Measurements from ENCODE around the gene CD5L.

The CD5L gene

GRCh38 chr1:157806431-157807149, 35.0 kb downstream of the CD5L start:
- DNase-seq, result no peak

DNA sequence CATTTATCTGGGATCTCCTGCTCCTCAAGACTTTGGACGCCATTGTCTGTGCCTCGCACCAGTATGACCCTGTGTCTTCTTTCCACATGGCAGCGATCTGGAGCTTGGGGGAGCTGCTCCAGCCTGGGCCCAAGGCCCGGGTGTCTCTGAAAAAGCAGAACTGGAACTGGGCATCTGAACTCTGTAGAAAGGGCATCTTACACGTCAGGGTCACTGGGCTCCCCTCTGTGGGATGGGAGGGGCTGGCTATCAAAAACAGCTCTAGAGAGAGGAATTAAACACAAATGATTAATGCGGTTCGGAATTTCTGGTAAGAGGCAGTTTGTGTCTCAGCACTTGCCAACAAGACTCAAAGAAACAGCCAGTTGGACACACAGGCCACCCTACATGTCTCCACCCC, 37.8 kb downstream of the CD5L start:
- no peak for DNase-seq

DNA sequence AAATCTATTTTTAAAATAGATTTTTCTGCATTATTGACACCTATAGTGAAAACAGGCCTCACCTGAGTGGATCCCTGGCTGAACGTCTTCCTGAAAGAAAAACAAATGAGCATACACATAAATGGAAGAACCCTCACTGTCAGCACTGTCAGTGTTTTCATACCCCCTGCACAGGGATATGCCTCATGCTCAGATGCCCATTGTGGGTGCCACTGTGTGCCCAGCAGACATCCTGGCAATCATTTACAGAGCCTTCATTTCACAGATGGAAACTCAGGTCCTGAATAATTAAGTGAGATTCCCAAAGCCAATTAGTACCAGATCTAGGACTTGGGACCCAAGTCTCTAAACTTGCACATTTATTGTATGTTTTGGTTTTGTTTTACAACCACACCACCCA, 41.6 kb downstream of the CD5L start:
- DNase-seq, result no peak

DNA sequence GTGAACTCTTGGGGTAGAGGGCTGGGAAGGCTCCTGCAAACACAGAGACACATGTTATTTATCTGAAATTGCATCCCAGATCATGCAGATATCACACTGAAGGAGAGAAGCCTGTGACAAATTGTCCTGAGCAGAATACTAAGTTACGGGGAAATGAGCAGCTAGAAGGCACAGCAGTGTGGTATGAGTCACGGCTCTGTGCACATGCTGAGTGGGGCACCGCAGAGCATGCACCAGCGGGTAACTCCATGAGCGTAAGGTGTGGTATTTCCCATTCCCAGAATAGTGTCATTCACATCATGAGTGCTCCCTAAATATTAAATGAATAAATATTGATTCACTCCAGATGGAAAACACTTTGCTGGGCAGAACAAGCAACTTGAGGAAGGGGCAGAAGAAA, 43.4 kb downstream of the CD5L start:
- DNase-seq, result no peak

GRCh38 chr1:157785248-157785647, 56.4 kb downstream of the CD5L start:
- DNase-seq, result no peak

DNA sequence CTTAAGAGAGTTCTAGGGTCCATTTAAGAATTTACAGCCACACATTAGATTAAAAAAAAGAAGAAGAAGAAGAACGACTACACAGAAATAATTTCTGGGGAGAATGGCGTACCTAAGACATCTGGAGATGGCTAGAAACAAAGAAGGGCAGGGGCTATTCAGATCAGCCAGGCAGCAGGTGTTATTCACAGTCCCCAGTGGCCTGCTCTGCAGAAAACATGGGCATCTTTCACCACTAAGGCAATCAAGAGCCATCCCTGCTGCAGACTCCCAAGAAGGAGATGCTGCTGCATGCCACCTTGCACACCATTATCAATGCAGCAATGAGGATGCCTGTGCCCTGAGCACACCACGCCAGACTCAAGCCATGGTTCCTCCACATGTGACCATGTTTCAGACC, 56.8 kb downstream of the CD5L start:
- DNase-seq, result no peak

- DNase-seq, result no peak
Observed at GRCh38 chr1:157782931-157783330, 58.7 kb downstream of the CD5L start.

DNA sequence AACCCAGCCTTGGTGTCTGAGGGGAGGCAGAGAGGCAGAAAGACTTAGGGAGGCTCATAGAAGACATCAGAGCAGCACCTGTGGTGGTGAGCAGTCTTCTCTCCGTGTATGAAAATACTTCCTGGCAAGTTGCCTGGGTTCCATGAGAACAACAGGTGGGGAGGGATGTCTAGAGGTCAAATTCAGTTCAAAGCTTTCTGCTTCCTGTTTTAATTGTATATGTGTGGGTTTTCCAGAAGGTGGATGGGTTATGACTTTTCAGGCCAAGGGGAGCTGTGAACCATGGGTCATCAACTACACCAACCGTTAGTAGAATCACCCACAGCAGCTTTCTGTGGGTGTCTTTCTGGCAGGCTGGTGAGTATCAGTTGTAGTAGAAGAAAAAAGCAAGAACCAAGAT, 60.6 kb downstream of the CD5L start:
- DNase-seq, result no peak
